KG1 (cell line): Measurements from ENCODE around the gene NME3.

Experiments
- DNase-seq: peaks from one replicate; lab custom pipeline; 2025; lab: John Stamatoyannopoulos, UW

Gene NME3

GRCh38 chr16:1724491-1724890, 46.9 kb downstream of the NME3 start:
- DNase-seq: no peak

GRCh38 chr16:1723450-1724147, 47.7 kb downstream of the NME3 start:
- DNase-seq: peak; percentile 44

- no peak for DNase-seq
These were observed 50.0 kb downstream of the NME3 start for GRCh38 chr16:1721372-1721771.
